ENCODE results near the gene UBR7. TPM values are rescaled to one million over a fixed set of nuclear protein-coding genes. Genes with fewer than 3 reads are reported as not detected.

UBR7 gene
- total RNA-seq, 1 donor from 2014 or later = 35.6 TPM

GRCh38 chr14:93249128-93249831 is 42.2 kb downstream of the UBR7 start:
- no peak for DNase-seq

- DNase-seq = no peak
These were observed 55.4 kb downstream of the UBR7 start for GRCh38 chr14:93262446-93262845.

DNA sequence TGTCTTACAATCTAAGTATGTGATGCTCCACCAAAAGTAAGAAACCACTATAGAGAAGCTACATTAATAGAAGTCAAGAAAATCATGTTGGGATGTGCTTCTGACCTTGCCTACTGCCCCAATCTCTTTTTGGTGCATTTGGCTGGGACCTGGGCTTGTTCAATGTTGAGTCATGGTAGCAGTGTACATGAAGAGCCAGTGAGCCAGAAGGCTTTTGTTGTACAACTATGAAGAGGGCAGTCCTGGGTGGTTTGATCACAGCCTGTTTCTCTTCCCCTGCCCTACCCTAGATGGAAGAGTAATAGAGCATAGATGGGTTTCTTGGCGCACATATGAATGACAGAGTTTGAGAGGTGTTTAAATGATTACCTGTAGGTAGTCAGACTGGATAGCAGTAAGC is 56.4 kb downstream of the UBR7 start:
- no peak for DNase-seq

DNA sequence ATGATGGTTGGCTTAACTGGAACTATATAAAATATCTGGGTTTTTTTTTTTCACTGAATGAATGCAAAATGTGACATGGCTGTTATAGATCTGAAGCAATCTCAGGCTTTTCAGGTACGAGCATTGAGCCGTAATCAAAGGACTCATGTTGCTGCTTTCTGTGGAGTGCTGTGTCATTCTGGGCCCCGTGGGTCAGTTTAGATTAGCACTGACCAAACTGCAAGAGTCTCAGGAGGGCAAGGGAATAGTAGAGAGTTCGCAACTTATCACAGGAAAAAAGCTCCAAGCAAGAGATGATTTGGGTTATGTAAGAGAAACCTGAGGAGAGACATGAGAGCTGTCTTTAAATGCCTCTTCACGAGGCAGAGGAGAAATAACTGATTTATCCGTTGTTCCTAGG is 59.1 kb downstream of the UBR7 start:
- DNase-seq = no peak

- DNase-seq = no peak
These were observed 60.2 kb downstream of the UBR7 start for GRCh38 chr14:93267149-93267711.

- no peak for DNase-seq
These were observed 61.4 kb downstream of the UBR7 start for GRCh38 chr14:93268406-93268805.

DNA sequence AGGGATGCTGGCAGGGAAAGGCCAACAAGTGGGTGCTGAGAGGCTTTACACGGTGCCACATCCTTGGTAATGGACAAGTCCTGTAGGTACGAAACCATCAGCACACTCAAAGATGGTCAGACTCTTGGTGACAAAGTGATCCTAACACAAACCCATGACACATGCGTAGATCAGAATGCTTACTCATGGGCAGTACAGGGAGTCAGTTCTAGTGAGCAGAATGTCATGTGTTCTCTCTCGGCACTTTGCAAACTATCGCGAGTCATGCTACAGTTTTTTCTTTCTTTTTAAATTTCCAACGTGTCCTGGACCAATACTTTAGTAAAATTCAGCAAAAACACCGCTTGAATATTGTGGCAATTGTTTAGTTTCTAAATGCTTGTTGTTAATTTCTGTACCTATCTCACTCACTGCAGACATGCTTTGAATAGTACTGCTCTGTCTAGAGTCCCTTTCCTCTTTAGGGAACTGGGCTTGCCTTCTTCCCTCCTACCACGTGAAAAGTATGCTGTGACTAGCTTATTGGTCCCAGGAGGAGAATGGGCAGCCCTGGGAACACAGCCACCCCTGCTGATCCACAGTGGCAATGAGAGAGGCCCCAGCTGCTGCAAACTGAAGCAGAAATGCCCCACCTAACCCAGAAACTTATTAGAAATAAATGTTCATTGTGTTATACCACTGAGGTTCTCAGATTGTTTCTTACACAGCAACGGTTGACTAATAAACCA is 62.4 kb downstream of the UBR7 start:
- no peak for DNase-seq

- peak; percentile 30 for DNase-seq
These were observed 64.1 kb downstream of the UBR7 start for GRCh38 chr14:93271111-93271510.

GRCh38 chr14:93274055-93274806 is 67.2 kb downstream of the UBR7 start:
- no peak for DNase-seq

- no peak for DNase-seq
These were observed 69.1 kb downstream of the UBR7 start for GRCh38 chr14:93276031-93276716.

Other genes with a start within 250 kb of the UBR7 start
- 24.0 and 41.3 TPM in 2 replicates for gene ITPK1, start 91.3 kb upstream of the UBR7 start, total RNA-seq
- 30.0 and 30.6 TPM in 2 replicates for gene MOAP1, start 22.4 kb upstream of the UBR7 start, total RNA-seq
- 8.7 and 18.2 TPM in 2 replicates for gene LYSET, start 21.9 kb upstream of the UBR7 start, total RNA-seq
- gene GON7, start 191 bp upstream of the UBR7 start, total RNA-seq = 14.4 and 15.3 TPM in 2 replicates
- 30.8 and 31.3 TPM in 2 replicates for gene BTBD7, start 125.8 kb downstream of the UBR7 start, total RNA-seq
- gene COX8C, start 139.9 kb downstream of the UBR7 start, total RNA-seq = 0.23 TPM in 1 of 2 replicates, not detected in the other
- gene UNC79, start 223.7 kb downstream of the UBR7 start, total RNA-seq = under 0.01 TPM in 1 of 2 replicates, not detected in the other